Dedifferentiated amniotic fluid mesenchymal stem cell (primary cell): ENCODE measurements around the gene AURKAIP1.
"Not testable (repeated sequence)": the region's sequence is repeated elsewhere in the genome, so short reads cannot be mapped to it uniquely, and the experiment has no call there.

ENCODE experiments used
- DNase-seq: peaks from one replicate; pipeline ENCODE4 v3.0.0-alpha.2; 2016; ENCODE audit errors: extremely low spot score

The AURKAIP1 gene

GRCh38 chr1:1387098-1388077 is 12.4 kb upstream of the AURKAIP1 start:
- no peak for DNase-seq

- no peak for DNase-seq
Observed at GRCh38 chr1:1385931-1386330, 10.9 kb upstream of the AURKAIP1 start.

DNA sequence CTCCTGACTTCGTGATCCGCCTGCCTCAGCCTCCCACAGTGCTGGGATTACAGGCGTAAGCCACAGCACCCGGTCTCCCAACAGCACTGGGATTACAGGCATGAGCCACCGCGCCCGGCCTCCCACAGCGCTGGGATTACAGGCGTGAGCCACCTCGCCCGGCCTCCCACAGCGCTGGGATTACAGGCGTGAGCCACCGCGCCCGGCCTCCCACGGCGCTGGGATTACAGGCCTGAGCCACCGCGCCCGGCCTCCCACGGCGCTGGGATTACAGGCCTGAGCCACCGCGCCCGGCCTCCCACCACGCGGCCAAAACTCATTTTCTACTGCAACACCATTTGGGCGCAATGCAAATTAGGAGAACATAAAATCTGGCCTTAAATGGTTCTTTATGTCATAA is 10.3 kb upstream of the AURKAIP1 start:
- not testable (repeated sequence) for DNase-seq

DNA sequence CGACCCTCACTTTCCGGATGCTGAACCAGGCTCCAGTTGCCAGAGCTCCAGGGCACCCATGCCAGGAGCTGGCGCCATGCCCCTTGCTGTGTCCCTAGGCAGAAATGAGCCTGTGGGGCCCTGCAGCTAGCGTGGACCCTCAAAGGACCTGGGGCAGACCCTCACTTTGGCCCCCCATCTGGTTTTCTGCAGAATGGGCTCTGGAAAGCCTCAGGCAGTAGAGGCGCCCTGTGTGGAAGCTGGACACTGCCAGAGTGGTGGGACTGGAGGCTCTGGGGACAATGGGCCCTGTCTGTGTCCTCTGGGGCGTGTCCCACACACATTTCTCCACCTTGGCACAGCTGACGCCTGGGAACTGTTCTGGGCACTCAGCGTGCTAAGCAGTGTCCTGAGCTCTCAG is 6.3 kb upstream of the AURKAIP1 start:
- no peak for DNase-seq

GRCh38 chr1:1380860-1381259 is 5.9 kb upstream of the AURKAIP1 start:
- no peak for DNase-seq

- DNase-seq, result no peak
Observed at GRCh38 chr1:1377540-1378205, 2.7 kb upstream of the AURKAIP1 start.

DNA sequence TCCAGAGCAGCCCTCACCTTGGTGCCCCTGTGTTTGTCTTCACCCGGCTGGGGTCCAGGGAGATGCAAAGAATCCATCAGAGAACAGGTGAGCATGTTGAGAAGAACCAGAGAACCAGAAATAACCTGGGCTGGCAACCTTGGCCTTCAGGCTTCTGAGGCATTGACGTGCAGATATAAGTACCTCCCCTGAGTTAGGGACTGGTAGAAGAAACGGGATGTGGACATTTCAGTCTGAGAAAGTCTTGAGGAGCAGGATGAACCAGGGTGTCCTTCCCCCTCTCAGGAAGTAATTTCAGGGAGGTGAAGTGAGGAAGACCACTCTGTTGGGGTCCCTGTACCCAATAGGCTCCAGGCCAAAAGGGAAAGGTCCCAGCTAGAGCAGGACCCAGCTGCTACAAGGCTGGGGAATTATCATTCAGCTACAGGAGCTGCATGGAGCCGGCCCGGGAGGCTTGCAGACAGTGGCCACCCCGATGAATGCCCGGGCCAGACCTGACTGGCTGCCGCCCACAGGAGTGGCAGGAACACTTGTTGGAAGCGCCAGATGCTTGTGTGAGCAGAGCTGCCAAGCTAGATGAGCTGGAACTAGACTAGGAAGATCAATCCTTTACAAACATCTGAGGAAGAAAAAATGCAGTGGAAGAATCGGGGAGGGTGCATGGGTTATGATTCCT is 1.7 kb upstream of the AURKAIP1 start:
- no peak for DNase-seq

DNA sequence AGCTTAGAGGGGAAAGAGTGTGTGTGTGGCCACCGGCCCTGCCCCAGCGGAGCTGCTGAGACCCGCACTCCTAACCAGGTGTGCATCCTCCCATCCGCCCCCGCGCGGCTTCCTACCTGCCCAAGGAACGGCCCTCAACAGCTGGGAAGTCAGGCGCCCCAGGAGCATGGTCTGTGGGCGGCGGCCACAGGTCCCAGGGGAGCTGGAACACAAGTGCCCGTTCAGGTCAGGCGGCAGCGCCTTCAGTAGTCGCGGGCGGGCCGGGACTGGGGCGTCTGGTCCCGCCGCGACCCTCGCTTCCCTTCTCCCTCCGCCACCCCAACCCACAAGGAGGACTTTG is 448 bp downstream of the AURKAIP1 start:
- no peak for DNase-seq

GRCh38 chr1:1373815-1374588 is 1.0 kb downstream of the AURKAIP1 start:
- no peak for DNase-seq

- DNase-seq, result no peak
Observed at GRCh38 chr1:1373051-1373814, 1.8 kb downstream of the AURKAIP1 start.

GRCh38 chr1:1371746-1372711 is 3.0 kb downstream of the AURKAIP1 start:
- no peak for DNase-seq

DNA sequence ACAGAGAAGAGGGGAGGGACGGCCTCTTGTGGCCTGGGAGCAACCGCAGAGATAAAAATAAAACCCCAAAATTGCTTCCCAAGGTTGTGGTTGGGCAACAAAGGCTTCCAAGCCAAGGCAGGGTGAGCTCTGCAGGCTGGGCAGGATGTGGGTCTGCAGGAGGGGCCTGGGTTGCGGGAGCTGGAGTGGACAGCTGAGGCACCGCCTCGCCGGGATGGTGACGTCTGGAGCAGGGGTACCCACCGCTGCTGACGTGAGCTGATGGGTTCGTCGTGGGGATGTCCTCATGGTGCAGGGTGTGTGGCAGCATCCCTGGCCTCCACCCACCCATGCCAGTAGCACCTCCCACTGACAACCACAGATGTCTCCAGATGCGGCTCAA is 3.7 kb downstream of the AURKAIP1 start:
- no peak for DNase-seq

DNA sequence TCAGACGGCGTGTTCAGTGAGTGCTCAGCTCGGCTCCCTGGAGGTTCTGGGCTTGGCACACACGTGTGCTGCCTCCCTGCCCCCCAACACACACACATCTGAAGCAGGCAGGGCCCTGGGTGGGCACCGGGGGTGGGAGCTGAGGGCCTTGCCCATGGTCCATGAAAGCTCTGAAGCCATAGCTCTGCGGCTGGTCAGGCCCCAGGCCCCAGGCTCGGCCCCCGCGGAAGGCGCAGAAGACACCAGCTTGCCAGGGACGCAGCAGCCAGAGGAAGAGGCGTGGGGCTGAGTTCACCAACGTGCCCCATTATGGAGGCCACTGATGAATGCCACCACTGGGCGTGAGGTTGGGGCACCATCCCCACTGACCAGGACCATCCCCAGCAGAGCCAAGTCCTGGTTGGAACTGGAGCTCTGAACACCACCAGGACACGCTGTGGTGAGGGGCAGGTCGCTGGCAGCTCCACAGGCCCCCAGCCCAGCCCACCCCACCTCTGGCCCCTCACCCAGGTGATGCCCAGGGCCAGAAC is 4.2 kb downstream of the AURKAIP1 start:
- DNase-seq, result no peak

DNA sequence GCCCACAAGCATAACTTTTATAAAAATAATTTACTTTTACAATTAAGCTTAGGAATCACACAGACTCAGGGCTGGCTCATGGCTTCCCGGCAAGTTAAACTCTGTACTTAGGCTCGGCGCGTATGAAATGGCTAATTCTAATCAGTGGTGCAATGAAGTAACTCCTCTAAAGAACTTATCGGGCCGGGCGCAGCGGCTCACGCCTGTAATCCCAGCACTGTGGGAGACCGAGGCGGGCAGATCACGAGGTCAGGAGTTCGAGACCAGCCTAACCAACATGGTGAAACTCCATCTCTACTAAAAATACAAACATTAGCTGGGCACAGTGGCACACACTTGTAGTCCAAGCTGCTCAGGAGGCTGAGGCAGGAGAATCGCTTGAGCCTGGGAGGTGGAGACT is 4.9 kb downstream of the AURKAIP1 start:
- DNase-seq, result not testable (repeated sequence)

GRCh38 chr1:1367315-1367714 is 7.7 kb downstream of the AURKAIP1 start:
- no peak for DNase-seq

DNA sequence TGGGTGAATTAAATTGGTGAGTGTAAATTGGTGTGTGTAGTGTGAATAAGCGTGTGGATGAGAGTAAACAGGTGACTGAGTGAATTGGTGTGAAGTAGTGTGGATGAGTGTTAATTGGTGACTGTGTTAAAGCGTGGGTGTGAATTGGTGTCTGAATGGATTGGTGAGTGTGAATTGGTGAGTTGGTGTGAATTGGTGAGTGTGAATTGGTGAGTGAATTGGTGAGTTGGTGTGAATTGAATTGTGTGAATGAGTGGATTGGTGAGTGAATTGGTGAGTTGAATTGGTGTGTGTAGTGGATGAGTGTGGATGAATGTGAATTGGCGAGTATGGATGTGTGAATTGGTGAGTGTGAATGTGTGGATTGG is 8.3 kb downstream of the AURKAIP1 start:
- no peak for DNase-seq

- no peak for DNase-seq
Observed at GRCh38 chr1:1365875-1366698, 8.9 kb downstream of the AURKAIP1 start.

GRCh38 chr1:1364266-1364665 is 10.7 kb downstream of the AURKAIP1 start:
- no peak for DNase-seq

DNA sequence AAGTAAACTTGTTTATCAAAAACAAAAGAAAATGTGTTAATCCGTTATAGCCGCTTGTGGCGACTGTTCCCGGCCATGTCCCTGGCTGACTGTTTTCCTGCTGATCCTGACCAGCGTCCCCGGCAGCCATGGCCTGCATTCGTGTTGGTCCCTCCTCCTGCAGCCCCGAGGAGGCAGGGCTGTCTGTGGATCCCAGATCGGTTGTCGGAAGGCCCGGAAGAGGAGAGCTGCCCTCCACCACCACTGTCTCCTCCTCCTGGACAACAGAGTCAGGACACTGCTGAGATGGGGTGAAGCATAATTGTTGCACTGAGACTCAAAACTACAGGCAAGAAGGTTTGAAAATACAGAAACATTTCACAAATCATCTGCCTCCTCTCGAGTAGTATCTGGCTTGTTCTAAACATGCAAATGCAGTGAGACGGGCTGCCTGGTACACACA is 13.0 kb downstream of the AURKAIP1 start:
- peak; percentile 79 for DNase-seq
